Endothelial cell of umbilical vein (primary cell): Measurements from ENCODE around the gene RAD1. TPM values are rescaled to one million over a fixed set of nuclear protein-coding genes. Genes with fewer than 3 reads are reported as not detected.

Source experiments
- BruUV-seq: library from RNA; stranded (reverse); fragments of 400-500 nt; replicated peaks from 2 replicates; lab custom pipeline; 2021; lab: Mats Ljungman, UMichigan
- CTCF ChIA-PET: fragments of 300-600, 350-600 bp; sonication (Branson Sonifier 250); formaldehyde crosslinking; loops from one replicate; lab custom pipeline; 2021; ENCODE audit warnings: antibody characterized with exemption, inconsistent platforms; lab: Charles Lee
- POLR2A ChIA-PET: fragments of 300-600, 350-600 bp; sonication (Branson Sonifier 250); formaldehyde crosslinking; loops from one replicate; lab custom pipeline; 2021; ENCODE audit warnings: antibody characterized with exemption, inconsistent platforms; lab: Charles Lee
- DNase-seq: peaks from one replicate; pipeline ENCODE4 v3.0.0-alpha.2; 2011; ENCODE audit warnings: low read depth, low spot score
- FAIRE-seq: peaks from 2 replicates; lab custom pipeline; 2011; peaks lifted over from hg19 to GRCh38; lab: Jason Lieb, UNC
- H2AFZ ChIP-seq: 2 replicates; pipeline ENCODE4 v1.6.0; 2012; ENCODE audit warnings: low read depth, low read length, control low read depth, inconsistent platforms
- H3K27ac ChIP-seq: 2 replicates; pipeline ENCODE4 v1.5.1; 2011; ENCODE audit warnings: low read depth, mild to moderate bottlenecking, control low read depth, low read length, moderate library complexity; ENCODE audit not compliant: insufficient read depth
- H3K27me3 ChIP-seq, 2 experiments: 2 replicates each; pipeline versions ENCODE4 v1.6.0 to v1.6.1; 2011; ENCODE audit warnings: low read length in 2 of 2, mixed read lengths in 1 of 2; ENCODE audit not compliant: control insufficient read depth in 2 of 2, insufficient read depth in 2 of 2
- H3K36me3 ChIP-seq, 2 experiments: 2 replicates in 1 of 2; 3 replicates in 1 of 2; pipeline ENCODE4 v1.5.1; 2011; ENCODE audit warnings: low read length in 2 of 2, mild to moderate bottlenecking in 1 of 2, moderate library complexity in 1 of 2; ENCODE audit not compliant: control insufficient read depth in 2 of 2, insufficient read depth in 2 of 2; ENCODE audit errors: extremely low read depth in 1 of 2
- H3K4me1 ChIP-seq: 3 replicates; pipeline ENCODE4 v1.5.1; 2011; ENCODE audit warnings: mild to moderate bottlenecking, low read length; ENCODE audit not compliant: control insufficient read depth, insufficient read depth; ENCODE audit errors: extremely low read depth
- H3K4me2 ChIP-seq: 2 replicates; pipeline ENCODE4 v1.6.1; 2011; ENCODE audit warnings: low read length, control low read depth, mixed read lengths; ENCODE audit not compliant: insufficient read depth
- H3K4me3 ChIP-seq, 3 experiments: fragments of 200-600 bp in 1 of 3; sonication (generic), shearing (Covaris generic) in 1 of 3; replicated peaks in 1 of 3; 2 replicates each; pipeline ENCODE4 v1.5.1; 2011 to 2016; ENCODE audit warnings: control low read depth in 3 of 3, low read length in 3 of 3, mild to moderate bottlenecking in 2 of 3, inconsistent platforms in 1 of 3, low read depth in 1 of 3, moderate library complexity in 1 of 3; ENCODE audit not compliant: insufficient read depth in 1 of 3
- H3K79me2 ChIP-seq: 2 replicates; pipeline ENCODE4 v1.6.0; 2012; ENCODE audit warnings: low read length, inconsistent platforms; ENCODE audit not compliant: control insufficient read depth, insufficient read depth
- H3K9ac ChIP-seq: replicated peaks from 2 replicates; pipeline ENCODE3; 2011; ENCODE audit warnings: low read length, control low read depth; ENCODE audit not compliant: insufficient read depth; ENCODE audit errors: extremely low read depth
- H3K9me1 ChIP-seq: replicated peaks from 3 replicates; pipeline ENCODE4 v1.6.0; 2011; ENCODE audit warnings: mild to moderate bottlenecking, low read length; ENCODE audit not compliant: control insufficient read depth, insufficient read depth; ENCODE audit errors: extremely low read depth
- H3K9me3 ChIP-seq: replicated peaks from 2 replicates; pipeline ENCODE4 v1.5.1; 2012; ENCODE audit warnings: low read length, inconsistent platforms; ENCODE audit not compliant: control insufficient read depth, insufficient read depth
- H4K20me1 ChIP-seq: replicated peaks from 2 replicates; pipeline ENCODE3; 2011; ENCODE audit warnings: mild to moderate bottlenecking, low read length; ENCODE audit not compliant: control insufficient read depth, insufficient read depth; ENCODE audit errors: extremely low read depth
- EZH2 ChIP-seq: IDR thresholded peaks from 2 replicates; pipeline ENCODE4 v1.6.1; 2012; ENCODE audit warnings: borderline replicate concordance, low read depth, mild to moderate bottlenecking, moderate library complexity, low read length, inconsistent platforms; ENCODE audit not compliant: severe bottlenecking
- FOS ChIP-seq: IDR thresholded peaks from 2 replicates; pipeline ENCODE4 v1.6.1; 2011; ENCODE audit warnings: mild to moderate bottlenecking, low read length, moderate library complexity, borderline replicate concordance; ENCODE audit not compliant: insufficient read depth
- GATA2 ChIP-seq: IDR thresholded peaks from 2 replicates; pipeline ENCODE4 v1.7.0; 2011; ENCODE audit warnings: low read depth, mild to moderate bottlenecking, moderate library complexity, mixed read lengths, low read length; ENCODE audit not compliant: insufficient read length, insufficient read depth
- JUN ChIP-seq: IDR thresholded peaks from 2 replicates; pipeline ENCODE4 v1.6.1; 2011; ENCODE audit warnings: borderline replicate concordance, low read depth; ENCODE audit not compliant: insufficient read length, insufficient read depth
- MYC ChIP-seq: IDR thresholded peaks from one replicate; pipeline ENCODE4 v1.6.1; 2011; ENCODE audit warnings: mild to moderate bottlenecking, low read depth, low read length
- POLR2A ChIP-seq: IDR thresholded peaks from 2 replicates; pipeline ENCODE4 v1.6.1; 2012; ENCODE audit warnings: low read depth, mild to moderate bottlenecking, control low read depth, low read length
- POLR2AphosphoS5 ChIP-seq: IDR thresholded peaks from 2 replicates; pipeline ENCODE4 v1.6.1; 2012; ENCODE audit warnings: low read depth, mild to moderate bottlenecking, control low read depth, low read length, moderate library complexity; ENCODE audit not compliant: insufficient read depth
- dilution Hi-C: fragments of 300-500 bp; cut with MboI; formaldehyde crosslinking; loops from one replicate; pipeline ENCODE4 v1.15.0; 2019; ENCODE audit warnings: low sequenced_read_pairs; ENCODE audit not compliant: extremely low pct_ligation_motif_present
- intact Hi-C: fragments of 100-400 bp; cut with micrococcal nuclease; formaldehyde crosslinking; loops from one replicate; pipeline ENCODE4 v1.10.0; 2022
- polyA plus RNA-seq, 4 experiments: library from polyadenylated mRNA; depleted of rRNA in 3 of 4; stranded (reverse) in 3 of 4; unstranded in 1 of 4; fragments of >200 nt; gene quantifications; 2 replicates each; pipeline versions ENCODE4 v1.2.1 to v1.2.3, GENCODE V29; 2011 to 2012; ENCODE audit warnings: missing spikeins in 1 of 4
- total RNA-seq: library from RNA; stranded (reverse); gene quantifications from 2 replicates; pipeline ENCODE4 v1.2.3, GENCODE V29; 2021
- TF ChIP-seq, protein P1 (sequence below): IDR thresholded peaks from 2 replicates; pipeline ENCODE4 v1.6.1; 2011; ENCODE audit not compliant: insufficient read depth, insufficient read length
- TF ChIP-seq, protein P2 (sequence below), 2 donors: IDR thresholded peaks; 1 replicate in 1 of 2; 2 replicates in 1 of 2; pipeline ENCODE4 v1.5.1; 2011; ENCODE audit warnings: low read length in 2 of 2, mild to moderate bottlenecking in 2 of 2, moderate library complexity in 2 of 2, control low read depth in 1 of 2, inconsistent platforms in 1 of 2, low read depth in 1 of 2; ENCODE audit not compliant: insufficient read depth in 1 of 2; ENCODE audit errors: extremely low read depth in 1 of 2

The RAD1 gene
- total and polyA plus RNA-seq, 2 donors (not counting 3 experiments of a cell fraction or from before 2014, with no cell fraction given) = 10.7 to 22.2 TPM

DNA sequence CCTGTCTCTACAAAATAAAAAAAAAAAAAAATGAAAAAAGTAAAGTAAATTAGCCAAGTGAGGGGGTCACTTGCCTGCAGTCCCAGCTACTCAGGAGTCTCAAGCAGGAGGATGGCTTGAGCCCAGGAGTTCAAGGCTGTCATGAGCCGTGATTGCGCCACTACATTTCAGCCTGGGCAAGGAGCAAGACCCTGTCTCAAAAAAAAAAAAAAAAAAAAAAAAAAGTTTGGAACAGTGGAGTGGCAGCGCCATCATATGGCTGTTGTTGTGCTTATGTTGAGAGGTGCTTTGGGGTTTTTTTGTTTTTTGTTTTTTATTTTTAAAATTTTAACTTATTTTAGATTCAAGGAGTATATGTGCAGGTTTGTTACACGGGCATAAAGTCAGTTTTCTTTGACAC lies 3.8 kb upstream of the RAD1 start:
- Histone ChIP-seq H3K27ac (no peak overlapping the region), H3K36me3 (peaks cover 3 to 22% of the 10 kb centered on the region in 2 experiments), H3K79me2 (peaks cover 47% of the 10 kb centered on the region), H2AFZ (no peak overlapping the region), H4K20me1 (no peaks in the 10 kb centered on the region), H3K9me1 (no peaks in the 10 kb centered on the region), H3K27me3 (no peaks in the 10 kb centered on the region), H3K4me1 (peaks cover 31% of the 10 kb centered on the region), H3K4me3 (no peak overlapping the region), H3K9me3 (no peaks in the 10 kb centered on the region), H3K4me2 (no peak overlapping the region), H3K9ac (no peak overlapping the region)
- TF ChIP-seq, protein P1, sequence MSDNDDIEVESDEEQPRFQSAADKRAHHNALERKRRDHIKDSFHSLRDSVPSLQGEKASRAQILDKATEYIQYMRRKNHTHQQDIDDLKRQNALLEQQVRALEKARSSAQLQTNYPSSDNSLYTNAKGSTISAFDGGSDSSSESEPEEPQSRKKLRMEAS = no peak
- TF ChIP-seq FOS = no peak
- TF ChIP-seq, protein P2, sequence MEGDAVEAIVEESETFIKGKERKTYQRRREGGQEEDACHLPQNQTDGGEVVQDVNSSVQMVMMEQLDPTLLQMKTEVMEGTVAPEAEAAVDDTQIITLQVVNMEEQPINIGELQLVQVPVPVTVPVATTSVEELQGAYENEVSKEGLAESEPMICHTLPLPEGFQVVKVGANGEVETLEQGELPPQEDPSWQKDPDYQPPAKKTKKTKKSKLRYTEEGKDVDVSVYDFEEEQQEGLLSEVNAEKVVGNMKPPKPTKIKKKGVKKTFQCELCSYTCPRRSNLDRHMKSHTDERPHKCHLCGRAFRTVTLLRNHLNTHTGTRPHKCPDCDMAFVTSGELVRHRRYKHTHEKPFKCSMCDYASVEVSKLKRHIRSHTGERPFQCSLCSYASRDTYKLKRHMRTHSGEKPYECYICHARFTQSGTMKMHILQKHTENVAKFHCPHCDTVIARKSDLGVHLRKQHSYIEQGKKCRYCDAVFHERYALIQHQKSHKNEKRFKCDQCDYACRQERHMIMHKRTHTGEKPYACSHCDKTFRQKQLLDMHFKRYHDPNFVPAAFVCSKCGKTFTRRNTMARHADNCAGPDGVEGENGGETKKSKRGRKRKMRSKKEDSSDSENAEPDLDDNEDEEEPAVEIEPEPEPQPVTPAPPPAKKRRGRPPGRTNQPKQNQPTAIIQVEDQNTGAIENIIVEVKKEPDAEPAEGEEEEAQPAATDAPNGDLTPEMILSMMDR (IDR thresholded peaks at IDR 0.05; ENCODE audit: extremely low read depth in 1 of 2, insufficient read depth in 1 of 2, low read depth in 1 of 2, low read length in 2 of 2) = no peak
- no peak for TF ChIP-seq POLR2AphosphoS5
- TF ChIP-seq EZH2 = no peak
- no peak for TF ChIP-seq POLR2A
- no peak for TF ChIP-seq JUN
- TF ChIP-seq MYC = no peak
- TF ChIP-seq GATA2 = no peak
- no TSS peak for BruUV-seq
- ChIA-PET CTCF (no interaction called here), POLR2A (no interaction called here)
- intact Hi-C loops = no loop called here
- no peak for DNase-seq
- no peak for FAIRE-seq
- dilution Hi-C loops = loop anchor here (25.0 kb wide), 1 partner anchor 432 kb away; no protein-coding TSS in a partner anchor
